HCT116 (cell line): ENCODE measurements around the gene CD69. TPM values are rescaled to one million over a fixed set of nuclear protein-coding genes. Genes with fewer than 3 reads are reported as not detected.

Source experiments
- ATAC-seq: fragments of 200-7000 bp; cut with Tn5 transposase; 2 replicates; pipeline ENCODE4 v1.9.1; 2020; ENCODE audit warnings: mild to moderate bottlenecking, moderate library complexity
- BruUV-seq: library from RNA; stranded (reverse); fragments of 400-500 nt; replicated peaks from 2 replicates; lab custom pipeline; 2021; lab: Mats Ljungman, UMichigan
- CTCF ChIA-PET: fragments of 300-600 bp; sonication (Branson Sonifier 250); formaldehyde crosslinking; loops from one replicate; lab custom pipeline; 2021; ENCODE audit warnings: antibody characterized with exemption; lab: Charles Lee
- POLR2A ChIA-PET: fragments of 300-600, 350-600 bp; sonication (Branson Sonifier 250); formaldehyde crosslinking; loops from one replicate; lab custom pipeline; 2021; ENCODE audit warnings: antibody characterized with exemption; lab: Charles Lee
- RAD21 ChIA-PET, 2 experiments: fragments of 300-600 bp; sonication (Branson Sonifier 250); formaldehyde crosslinking; loops; one replicate each; lab custom pipeline; 2023; ENCODE audit warnings: low total read pairs in 2 of 2; ENCODE audit not compliant: uncharacterized antibody in 2 of 2, unreplicated experiment in 2 of 2, low non-redundant PET in 1 of 2; lab: Charles Lee
- DNase-seq: peaks from one replicate; pipeline ENCODE4 v3.0.0-alpha.2; 2010; ENCODE audit warnings: low read depth, low spot score
- H2AFZ ChIP-seq: fragments of 200-600 bp; shearing (Covaris generic), sonication (generic); 2 replicates; pipeline ENCODE4 v1.6.1; 2017; ENCODE audit warnings: low read depth, mixed run types, mixed read lengths, antibody characterized with exemption, low read length; ENCODE audit not compliant: poor library complexity, severe bottlenecking
- H3K27ac ChIP-seq: 2 replicates; pipeline ENCODE4 v1.5.1; 2012; ENCODE audit warnings: low read depth, low read length
- H3K27me3 ChIP-seq: fragments of 200-600 bp; sonication (generic); 2 replicates; pipeline ENCODE4 v1.6.1; 2016; ENCODE audit warnings: mixed run types, low read length, mixed read lengths; ENCODE audit not compliant: insufficient read depth
- H3K36me3 ChIP-seq, 2 experiments: fragments of 200-500 bp in 1 of 2; fragments of 200-600 bp in 1 of 2; sonication (Bioruptor generic) in 1 of 2; sonication (generic) in 1 of 2; 2 replicates each; pipeline versions ENCODE4 v1.5.1 to v1.6.1; 2014 to 2016; ENCODE audit warnings: low read length in 2 of 2, inconsistent platforms in 1 of 2, mixed read lengths in 1 of 2, mixed run types in 1 of 2; ENCODE audit not compliant: insufficient read depth in 2 of 2, control insufficient read depth in 1 of 2
- H3K4me1 ChIP-seq, 2 experiments: fragments of 200-600 bp in 1 of 2; sonication (generic) in 1 of 2; 2 replicates each; pipeline versions ENCODE4 v1.5.1 to v1.6.1; 2012 to 2017; ENCODE audit warnings: low read length in 2 of 2, inconsistent platforms in 1 of 2, mild to moderate bottlenecking in 1 of 2, mixed read lengths in 1 of 2, mixed run types in 1 of 2, moderate library complexity in 1 of 2; ENCODE audit not compliant: insufficient read depth in 2 of 2, control insufficient read depth in 1 of 2
- H3K4me2 ChIP-seq: fragments of 200-600 bp; sonication (generic); 2 replicates; pipeline ENCODE4 v1.6.1; 2017; ENCODE audit warnings: mixed run types, low read length, mixed read lengths
- H3K4me3 ChIP-seq, 2 experiments: fragments of 200-600 bp in 1 of 2; sonication (generic) in 1 of 2; replicated peaks in 1 of 2; 2 replicates each; pipeline ENCODE4 v1.5.1; 2011 to 2016; ENCODE audit warnings: low read length in 2 of 2, control low read depth in 1 of 2, low read depth in 1 of 2, mild to moderate bottlenecking in 1 of 2, mixed read lengths in 1 of 2, mixed run types in 1 of 2
- H3K79me2 ChIP-seq: fragments of 200-600 bp; sonication (generic); 2 replicates; pipeline ENCODE4 v1.6.1; 2017; ENCODE audit warnings: mild to moderate bottlenecking, mixed run types, low read length, moderate library complexity, mixed read lengths; ENCODE audit not compliant: insufficient read depth
- H3K9ac ChIP-seq: fragments of 200-600 bp; sonication (generic); 2 replicates; pipeline ENCODE4 v1.6.1; 2016; ENCODE audit warnings: low read length, mixed read lengths
- H3K9me2 ChIP-seq: fragments of 200-600 bp; sonication (generic), shearing (Covaris generic); 2 replicates; pipeline ENCODE4 v1.6.1; 2017; ENCODE audit warnings: mixed run types, mild to moderate bottlenecking, moderate library complexity; ENCODE audit not compliant: insufficient read depth
- H3K9me3 ChIP-seq, 2 experiments: fragments of 200-500 bp in 1 of 2; fragments of 200-600 bp in 1 of 2; sonication (Bioruptor generic) in 1 of 2; sonication (generic) in 1 of 2; 2 replicates each; pipeline ENCODE4 v1.6.1; 2014 to 2017; ENCODE audit warnings: low read length in 2 of 2, mixed read lengths in 2 of 2, inconsistent platforms in 1 of 2, low read depth in 1 of 2, mild to moderate bottlenecking in 1 of 2, mixed run types in 1 of 2, moderate library complexity in 1 of 2; ENCODE audit not compliant: control insufficient read depth in 1 of 2, insufficient read depth in 1 of 2
- H4K20me1 ChIP-seq: fragments of 200-600 bp; sonication (generic), shearing (Covaris generic); 2 replicates; pipeline ENCODE4 v1.6.1; 2017; ENCODE audit warnings: mixed run types, mild to moderate bottlenecking, moderate library complexity; ENCODE audit not compliant: insufficient read depth
- ATF3 ChIP-seq: IDR thresholded peaks from 2 replicates; pipeline ENCODE4 v1.6.1; 2012
- CBX3 ChIP-seq: IDR thresholded peaks from 2 replicates; pipeline ENCODE4 v1.6.1; 2012; ENCODE audit warnings: low read depth
- CEBPB ChIP-seq: IDR thresholded peaks from 2 replicates; pipeline ENCODE4 v1.6.1; 2012; ENCODE audit warnings: low read depth
- CTCF ChIP-seq, 3 experiments: fragments of 200-600 bp in 1 of 3; sonication (generic) in 1 of 3; IDR thresholded peaks in 2 of 3; conservative IDR thresholded peaks in 1 of 3; 2 replicates each; pipeline ENCODE4 v1.5.1; 2012 to 2017; ENCODE audit warnings: low read depth in 2 of 3, low read length in 2 of 3, antibody characterized with exemption in 1 of 3, borderline replicate concordance in 1 of 3, control low read depth in 1 of 3, mild to moderate bottlenecking in 1 of 3, mixed read lengths in 1 of 3, mixed run types in 1 of 3, moderate library complexity in 1 of 3; ENCODE audit not compliant: insufficient read depth in 1 of 3
- EGR1 ChIP-seq: IDR thresholded peaks from 2 replicates; pipeline ENCODE4 v1.6.1; 2012; ENCODE audit warnings: low read depth
- ELF1 ChIP-seq: IDR thresholded peaks from 2 replicates; pipeline ENCODE4 v1.6.1; 2012; ENCODE audit warnings: low read depth, borderline replicate concordance
- EZH2 ChIP-seq: fragments of 200-600 bp; sonication (generic); IDR thresholded peaks from 2 replicates; pipeline ENCODE4 v1.6.1; 2017; ENCODE audit warnings: antibody characterized with exemption, mixed run types
- EZH2phosphoT487 ChIP-seq: fragments of 200-600 bp; IDR thresholded peaks from 2 replicates; pipeline ENCODE4 v1.6.1; 2018; ENCODE audit warnings: antibody characterized with exemption, borderline replicate concordance
- FOSL1 ChIP-seq: IDR thresholded peaks from 2 replicates; pipeline ENCODE4 v1.6.1; 2012; ENCODE audit warnings: low read depth
- MAX ChIP-seq: IDR thresholded peaks from 2 replicates; pipeline ENCODE4 v1.6.1; 2012
- POLR2A ChIP-seq: IDR thresholded peaks from 2 replicates; pipeline ENCODE4 v1.7.0; 2011; ENCODE audit warnings: borderline replicate concordance; ENCODE audit not compliant: insufficient read depth, insufficient read length; ENCODE audit errors: extremely low read depth
- RAD21 ChIP-seq: IDR thresholded peaks from 2 replicates; pipeline ENCODE4 v1.6.1; 2012; ENCODE audit warnings: low read depth, mild to moderate bottlenecking
- SIN3A ChIP-seq: IDR thresholded peaks from 2 replicates; pipeline ENCODE4 v1.6.1; 2012; ENCODE audit warnings: low read depth
- SP1 ChIP-seq: IDR thresholded peaks from 2 replicates; pipeline ENCODE4 v1.6.1; 2012; ENCODE audit warnings: low read depth
- TCF7L2 ChIP-seq: IDR thresholded peaks from 2 replicates; pipeline ENCODE4 v1.7.0; 2011; ENCODE audit warnings: borderline replicate concordance, inconsistent platforms; ENCODE audit not compliant: insufficient read depth, insufficient read length; ENCODE audit errors: extremely low read depth
- YY1 ChIP-seq: IDR thresholded peaks from 2 replicates; pipeline ENCODE4 v1.6.1; 2011; ENCODE audit warnings: low read length, low read depth, moderate library complexity, mild to moderate bottlenecking; ENCODE audit not compliant: insufficient replicate concordance; ENCODE audit errors: extremely low read depth
- ZFX ChIP-seq: fragments of 450-650 bp; IDR thresholded peaks from 2 replicates; pipeline ENCODE4 v1.6.1; 2017
- ZNF274 ChIP-seq: fragments of 200-500 bp; sonication (Bioruptor generic); IDR thresholded peaks from 2 replicates; pipeline ENCODE4 v1.6.1; 2014; ENCODE audit warnings: mild to moderate bottlenecking, low read depth, low read length, inconsistent platforms
- intact Hi-C: fragments of 100-400 bp; cut with micrococcal nuclease; formaldehyde crosslinking; loops from 2 replicates; pipeline ENCODE4 v1.10.0; 2022
- total RNA-seq: library from RNA; stranded (reverse); gene quantifications from one replicate; pipeline ENCODE4 v1.2.1, GENCODE V29; 2021; ENCODE audit not compliant: unreplicated experiment

The CD69 gene
- total RNA-seq, 1 experiment from 2014 or later, result not detected

GRCh38 chr12:9725213-9725870 is 35.4 kb downstream of the CD69 start (continued):
- TF ChIP-seq CTCF (IDR thresholded peaks at IDR 0.05 in 2 of 3, conservative IDR thresholded peaks at IDR 0.05 in 1 of 3; ENCODE audit: borderline replicate concordance in 1 of 3, insufficient read depth in 1 of 3, low read depth in 2 of 3, low read length in 2 of 3), result no peak
- TF ChIP-seq CBX3, result no peak
- no peak for TF ChIP-seq ATF3
- no peak for TF ChIP-seq EZH2phosphoT487
- no peak for TF ChIP-seq SP1
- TF ChIP-seq, all 23 proteins: peak for 0

GRCh38 chr12:9724023-9724422 is 36.7 kb downstream of the CD69 start:
- Histone ChIP-seq H3K27ac (no peak overlapping the region), H3K4me1 (no peaks in the 10 kb centered on the region), H3K4me2 (no peak overlapping the region), H3K36me3 (no peaks in the 10 kb centered on the region), H3K9me2 (no peaks in the 10 kb centered on the region), H4K20me1 (no peaks in the 10 kb centered on the region), H3K79me2 (no peaks in the 10 kb centered on the region), H2AFZ (no peak overlapping the region), H3K9me3 (no peaks in the 10 kb centered on the region), H3K9ac (no peak overlapping the region), H3K4me3 (no peak overlapping the region), H3K27me3 (peaks cover 58% of the 10 kb centered on the region)
- ChIA-PET CTCF (interaction anchor here (1.5 to 1.8 kb wide), 2 partner anchors 16 to 19 kb away, joined by 5 to 6 read pairs; no protein-coding TSS in a partner anchor), POLR2A (no interaction called here), RAD21 (no interaction called here)
- ATAC-seq (no peak), DNase-seq (no peak)
- BruUV-seq, result no TSS peak
- intact Hi-C loops, result no loop called here
- TF ChIP-seq ELF1 (no peak), CBX3 (no peak), ZFX (no peak), EZH2 (no peak), ZNF274 (no peak), SIN3A (no peak), SP1 (no peak), CTCF (IDR thresholded peaks at IDR 0.05 in 2 of 3, conservative IDR thresholded peaks at IDR 0.05 in 1 of 3; ENCODE audit: borderline replicate concordance in 1 of 3, insufficient read depth in 1 of 3, low read depth in 2 of 3, low read length in 2 of 3) (no peak), RAD21 (no peak), EZH2phosphoT487 (no peak), YY1 (no peak), EGR1 (no peak), CEBPB (no peak), FOSL1 (no peak), ATF3 (no peak), POLR2A (no peak), TCF7L2 (no peak), MAX (no peak)
